Testis (tissue), 2 donors: ENCODE data around the gene OR52I1.

Experiments
- CTCF ChIP-seq, 3 experiments: fragments of 450-650 bp in 2 of 3; fragments of 200-600 bp in 1 of 3; sonication (generic) in 1 of 3; IDR thresholded peaks; one replicate each; pipeline ENCODE4 v1.5.1; 2016 to 2019; ENCODE audit warnings: antibody characterized with exemption in 3 of 3, mild to moderate bottlenecking in 2 of 3, moderate library complexity in 1 of 3
- POLR2A ChIP-seq: fragments of 450-650 bp; IDR thresholded peaks from one replicate; pipeline ENCODE4 v1.6.1; 2017; ENCODE audit warnings: antibody characterized with exemption, mild to moderate bottlenecking, moderate library complexity

GRCh38 chr11:4589017-4589416 lies 4.8 kb upstream of the OR52I1 start:
- TF ChIP-seq CTCF (IDR thresholded peaks at IDR 0.05) (no peak), POLR2A (no peak)
